Type B pancreatic cell (in vitro differentiated cells): Measurements from ENCODE around the gene FANCB. TPM values are rescaled to one million over a fixed set of nuclear protein-coding genes. Genes with fewer than 3 reads are reported as not detected.

Source experiments
- DNase-seq: peaks from one replicate; pipeline ENCODE4 v3.0.0; 2021; ENCODE audit warnings: mixed read lengths; ENCODE audit not compliant: unreplicated experiment; ENCODE audit errors: extremely low spot score
- H3K27ac Mint-ChIP-seq: 2 replicates; pipeline ENCODE4 v1.8.0; 2021; ENCODE audit warnings: mild to moderate bottlenecking, mixed read lengths
- H3K27me3 Mint-ChIP-seq: 2 replicates; pipeline ENCODE4 v1.8.0; 2021; ENCODE audit warnings: mixed read lengths
- H3K36me3 Mint-ChIP-seq: 2 replicates; pipeline ENCODE4 v1.8.0; 2021; ENCODE audit warnings: mixed read lengths
- H3K4me1 Mint-ChIP-seq: one replicate; pipeline ENCODE4 v1.8.0; 2021; ENCODE audit warnings: mixed read lengths; ENCODE audit not compliant: unreplicated experiment
- H3K4me3 Mint-ChIP-seq: 2 replicates; pipeline ENCODE4 v1.8.0; 2021; ENCODE audit warnings: mild to moderate bottlenecking, mixed read lengths
- H3K9me3 Mint-ChIP-seq: 2 replicates; pipeline ENCODE4 v1.8.0; 2021; ENCODE audit warnings: mixed read lengths
- CTCF ChIP-seq: fragments of 200-600 bp; sonication (generic); conservative IDR thresholded peaks from 2 replicates; pipeline ENCODE4 v1.5.0; 2021; ENCODE audit warnings: antibody characterized with exemption, mild to moderate bottlenecking
- total RNA-seq: library from RNA; stranded (reverse); gene quantifications from 2 replicates; pipeline ENCODE4 v1.2.1, GENCODE V29; 2021; ENCODE audit warnings: low replicate concordance

FANCB gene
- total RNA-seq, 1 donor from 2014 or later = 12.0 TPM

- H3K27me3 Mint-ChIP-seq = no peaks in the 10 kb centered on the region
- H3K27ac Mint-ChIP-seq = no peak overlapping the region
- DNase-seq = no peak
- H3K36me3 Mint-ChIP-seq = no peaks in the 10 kb centered on the region
- no peak for TF ChIP-seq CTCF
- no peaks in the 10 kb centered on the region for H3K9me3 Mint-ChIP-seq
- no peaks in the 10 kb centered on the region for H3K4me1 Mint-ChIP-seq
- no peak overlapping the region for H3K4me3 Mint-ChIP-seq
Measured at GRCh38 chrX:14819769-14820168, 53.1 kb downstream of the FANCB start.

- no peaks in the 10 kb centered on the region for H3K9me3 Mint-ChIP-seq
- no peaks in the 10 kb centered on the region for H3K36me3 Mint-ChIP-seq
- no peaks in the 10 kb centered on the region for H3K27me3 Mint-ChIP-seq
- no peak for DNase-seq
- H3K27ac Mint-ChIP-seq = no peak overlapping the region
- no peak for TF ChIP-seq CTCF
- no peaks in the 10 kb centered on the region for H3K4me1 Mint-ChIP-seq
- H3K4me3 Mint-ChIP-seq = no peak overlapping the region
Measured at GRCh38 chrX:14817571-14817970, 55.3 kb downstream of the FANCB start.

GRCh38 chrX:14802943-14803710, 69.7 kb downstream of the FANCB start:
- DNase-seq = no peak
- H3K4me3 Mint-ChIP-seq = no peak overlapping the region
- peaks cover 5% of the 10 kb centered on the region for H3K36me3 Mint-ChIP-seq
- H3K4me1 Mint-ChIP-seq = no peaks in the 10 kb centered on the region
- H3K9me3 Mint-ChIP-seq = no peaks in the 10 kb centered on the region
- H3K27ac Mint-ChIP-seq = no peak overlapping the region
- H3K27me3 Mint-ChIP-seq = no peaks in the 10 kb centered on the region
- no peak for TF ChIP-seq CTCF

GRCh38 chrX:14801136-14801535, 71.7 kb downstream of the FANCB start:
- Mint-ChIP-seq H3K9me3 (no peaks in the 10 kb centered on the region), H3K27me3 (no peaks in the 10 kb centered on the region), H3K4me1 (no peaks in the 10 kb centered on the region), H3K27ac (no peak overlapping the region), H3K4me3 (no peak overlapping the region), H3K36me3 (peaks cover 5% of the 10 kb centered on the region)
- DNase-seq = no peak
- TF ChIP-seq CTCF = no peak

- no peak for TF ChIP-seq CTCF
- Mint-ChIP-seq H3K4me3 (no peak overlapping the region), H3K9me3 (no peaks in the 10 kb centered on the region), H3K27ac (no peak overlapping the region), H3K36me3 (no peaks in the 10 kb centered on the region), H3K27me3 (no peaks in the 10 kb centered on the region), H3K4me1 (no peaks in the 10 kb centered on the region)
- DNase-seq = no peak
Measured at GRCh38 chrX:14798805-14799397, 74.0 kb downstream of the FANCB start.

Other genes with a start within 250 kb of the FANCB start
- 11.3 and 12.1 TPM in 2 replicates for gene MOSPD2, start 352 bp upstream of the FANCB start, total RNA-seq